Activated CD4-positive, alpha-beta memory T cell treated with anti-CD3 and anti-CD28 coated beads, Interleukin-2, amount 10 ng/mL, durations not matched to agents 7 days and 5 days (primary cell): ENCODE measurements around the gene PRRC2B. TPM values are rescaled to one million over a fixed set of nuclear protein-coding genes. Genes with fewer than 3 reads are reported as not detected.
A peak's percentile ranks its signal among the peaks of the same experiment; 100 is the strongest.
"Not testable (repeated sequence)": the region's sequence is repeated elsewhere in the genome, so short reads cannot be mapped to it uniquely, and the experiment has no call there.

Experiments used
- CTCF ChIA-PET: fragments of 350-600 bp; sonication (Branson Sonifier 250); formaldehyde crosslinking; loops from one replicate; lab custom pipeline; 2021; ENCODE audit warnings: antibody characterized with exemption, inconsistent platforms; lab: Charles Lee
- POLR2A ChIA-PET: fragments of 350-600 bp; sonication (Branson Sonifier 250); formaldehyde crosslinking; loops from one replicate; lab custom pipeline; 2021; ENCODE audit warnings: antibody characterized with exemption; lab: Charles Lee
- DNase-seq: peaks from one replicate; pipeline ENCODE4 v3.0.0-alpha.2; 2020
- H3K27ac Mint-ChIP-seq: one replicate; pipeline ENCODE4 v1.8.0; 2021; ENCODE audit warnings: mild to moderate bottlenecking, mixed read lengths
- H3K27me3 Mint-ChIP-seq: one replicate; pipeline ENCODE4 v1.8.0; 2021; ENCODE audit warnings: mixed read lengths
- H3K36me3 Mint-ChIP-seq: one replicate; pipeline ENCODE4 v1.8.0; 2021; ENCODE audit warnings: low read depth, mixed read lengths
- H3K4me1 Mint-ChIP-seq: one replicate; pipeline ENCODE4 v1.8.0; 2021; ENCODE audit warnings: mixed read lengths
- H3K4me3 Mint-ChIP-seq: one replicate; pipeline ENCODE4 v1.8.0; 2021; ENCODE audit warnings: mild to moderate bottlenecking, mixed read lengths
- H3K9me3 Mint-ChIP-seq: one replicate; pipeline ENCODE4 v1.8.0; 2021; ENCODE audit warnings: mixed read lengths
- total RNA-seq, 2 experiments: library from RNA; stranded (reverse); gene quantifications; one replicate each; pipeline ENCODE4 v1.2.3, GENCODE V29; 2021

The PRRC2B gene
- total RNA-seq = 100 to 1,000 TPM; 178 to 190 TPM

DNA sequence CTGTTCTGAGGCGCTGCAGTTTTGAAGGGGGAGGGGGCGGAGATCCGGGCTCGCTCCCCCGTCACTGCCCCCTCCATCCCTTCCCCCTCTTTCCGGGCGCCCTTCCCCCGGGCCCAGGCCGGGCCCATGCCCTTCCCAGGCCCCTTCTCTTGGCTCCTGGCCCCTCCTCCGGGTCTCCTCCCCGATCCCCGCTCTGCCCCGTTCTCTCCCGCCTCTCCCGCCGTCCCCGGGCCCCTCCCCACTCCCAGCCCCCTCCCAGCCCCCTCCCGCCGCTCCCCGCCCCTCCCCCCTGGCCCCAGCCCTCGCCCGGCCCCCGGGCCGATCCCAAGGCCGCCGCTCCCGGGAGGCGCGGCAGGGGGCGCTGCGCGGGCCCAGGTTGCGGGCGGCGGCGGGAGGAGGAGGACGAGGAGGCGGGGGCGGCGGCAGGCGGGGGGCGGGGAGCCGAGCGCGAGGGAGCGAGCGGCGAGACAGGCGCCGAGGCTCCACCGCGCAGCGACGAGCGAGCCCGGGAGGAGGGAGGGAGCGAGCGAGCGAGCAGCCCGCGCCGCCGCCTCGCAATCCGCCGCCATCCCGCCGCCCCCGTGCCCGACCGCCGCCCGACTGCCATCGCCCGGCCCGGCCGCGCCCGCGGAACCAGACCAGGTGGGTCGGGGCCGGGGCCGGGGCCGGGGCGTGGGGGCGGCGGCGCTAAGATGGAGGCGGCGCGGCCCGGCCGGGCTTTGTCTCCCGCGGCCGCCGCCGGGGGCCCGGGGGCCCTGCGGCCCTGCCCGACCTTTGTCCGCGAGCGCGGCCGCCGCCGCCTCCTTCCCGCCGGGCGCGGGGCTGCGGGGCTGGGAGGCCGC lies at the start of gene PRRC2B:
Gene PRRC2B (plus strand): TSS at position 465 of the 842 bp plus-strand sequence. CDS start 36,059 bp downstream, outside the sequence.
- POLR2A ChIA-PET = interaction anchor here (1.6 kb wide), 1 partner anchor 21 kb away, joined by 7 read pairs; no protein-coding TSS in a partner anchor
- H3K36me3 Mint-ChIP-seq = peaks cover 12% of the 10 kb centered on the region
- peaks cover 48% of the 10 kb centered on the region for H3K4me1 Mint-ChIP-seq
- no peaks in the 10 kb centered on the region for H3K9me3 Mint-ChIP-seq
- peaks cover 7% of the 10 kb centered on the region for H3K27me3 Mint-ChIP-seq
- CTCF ChIA-PET = no interaction called here
- peak; percentile 87 for DNase-seq
- peak within 1 kb of the TSS; percentile 81 for H3K4me3 Mint-ChIP-seq
- H3K27ac Mint-ChIP-seq = peak within 1 kb of the TSS; percentile 92

GRCh38 chr9:131344931-131345535 lies 48.9 kb upstream of the PRRC2B start:
- Mint-ChIP-seq H3K27me3 (peaks cover 34% of the 10 kb centered on the region), H3K4me1 (peaks cover 12% of the 10 kb centered on the region)
- H3K9me3 Mint-ChIP-seq, DNase-seq, H3K4me3 Mint-ChIP-seq, H3K36me3 Mint-ChIP-seq, H3K27ac Mint-ChIP-seq, POLR2A ChIA-PET: not testable (repeated sequence)
- CTCF ChIA-PET = interaction anchor here (1.6 kb wide), 1 partner anchor 9 kb away, joined by 6 read pairs; no protein-coding TSS in a partner anchor

GRCh38 chr9:131346559-131346958 lies 47.3 kb upstream of the PRRC2B start:
- Mint-ChIP-seq H3K27me3 (peaks cover 20% of the 10 kb centered on the region), H3K36me3 (no peaks in the 10 kb centered on the region), H3K27ac (no peak overlapping the region), H3K4me3 (no peak overlapping the region), H3K9me3 (peaks cover 2% of the 10 kb centered on the region), H3K4me1 (peaks cover 16% of the 10 kb centered on the region)
- no peak for DNase-seq
- CTCF ChIA-PET = interaction anchor here (0.6 to 1.3 kb wide), 2 partner anchors 9 to 10 kb away, joined by 3 to 4 read pairs; no protein-coding TSS in a partner anchor
- POLR2A ChIA-PET = no interaction called here

DNA sequence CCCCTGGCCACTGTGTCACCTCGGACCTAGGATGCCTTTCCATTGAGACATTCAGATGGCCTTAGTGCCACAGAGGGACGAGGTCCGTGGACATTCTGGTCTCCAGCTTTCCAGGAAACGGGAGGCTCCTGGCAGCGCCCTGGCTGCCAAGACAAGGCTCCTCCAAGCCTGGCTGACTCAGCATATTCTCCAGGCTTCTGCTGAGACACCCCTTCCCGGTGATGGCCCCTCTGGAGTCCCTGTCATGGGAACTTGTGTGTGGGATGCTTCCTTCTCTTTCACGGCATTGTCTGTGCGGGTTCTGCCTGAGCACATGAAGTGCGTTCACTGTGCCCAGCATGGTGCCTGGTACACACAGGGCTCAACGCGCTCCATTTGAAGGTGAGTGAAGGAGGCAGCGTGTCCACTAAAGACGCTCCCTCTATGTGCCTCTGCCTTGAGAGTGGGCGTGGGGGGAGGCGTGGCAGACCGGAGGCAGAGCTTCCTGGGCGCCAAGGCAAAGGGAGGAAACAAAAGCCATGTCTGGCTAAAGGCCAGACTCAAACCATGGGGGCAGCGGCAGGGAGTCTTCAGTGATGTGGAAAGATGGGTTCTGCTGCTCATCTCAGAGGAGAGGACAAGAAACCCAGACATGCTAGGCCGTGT lies 46.4 kb upstream of the PRRC2B start:
- ChIA-PET POLR2A (no interaction called here), CTCF (interaction anchor here (0.6 to 1.3 kb wide), 2 partner anchors 10 to 11 kb away, joined by 3 to 4 read pairs; no protein-coding TSS in a partner anchor)
- Mint-ChIP-seq H3K27me3 (peaks cover 15% of the 10 kb centered on the region), H3K27ac (no peak overlapping the region), H3K4me1 (peaks cover 16% of the 10 kb centered on the region), H3K9me3 (peaks cover 2% of the 10 kb centered on the region), H3K4me3 (no peak overlapping the region), H3K36me3 (no peaks in the 10 kb centered on the region)
- no peak for DNase-seq

DNA sequence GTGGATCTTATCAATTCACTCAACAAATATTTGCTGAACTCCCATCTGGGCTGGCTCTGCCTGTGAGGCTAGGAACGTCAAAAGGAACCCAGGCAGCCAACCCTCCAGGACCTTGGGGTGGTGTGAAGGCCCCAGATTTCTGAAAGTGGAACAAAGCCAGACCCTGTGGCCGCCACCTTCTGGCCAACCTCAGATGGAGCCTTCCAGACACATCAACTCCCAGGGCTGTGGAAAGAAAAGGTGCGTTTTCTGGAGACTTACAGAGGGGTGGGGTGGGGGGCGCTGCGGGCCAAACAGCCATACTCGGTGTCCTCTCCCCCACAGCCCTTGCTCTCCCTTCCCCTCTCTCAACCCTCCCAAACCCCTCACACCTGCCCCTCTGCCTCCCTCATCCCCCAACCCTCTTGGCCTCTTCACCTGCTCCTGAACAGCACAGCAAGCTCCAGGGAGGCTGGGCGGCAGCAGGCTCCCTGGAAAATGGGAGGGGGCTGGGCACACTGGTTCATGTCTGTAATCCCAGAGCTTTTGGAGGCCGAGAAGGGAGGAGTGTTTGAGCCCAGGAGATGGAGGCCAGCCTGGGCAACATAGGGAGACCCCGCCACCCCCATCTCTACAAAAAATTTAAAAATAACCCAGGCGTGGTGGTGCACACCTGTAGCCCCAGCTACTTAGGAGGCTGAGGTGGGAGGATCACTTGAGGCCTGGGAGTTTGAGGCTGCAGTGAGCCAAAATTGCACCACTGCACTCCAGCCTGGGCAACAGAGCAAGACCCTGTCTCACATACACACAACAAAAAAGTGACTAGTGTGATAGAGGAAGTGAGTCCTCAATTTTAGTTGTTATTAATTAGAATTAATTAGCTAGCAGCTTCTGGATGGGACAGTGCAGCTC lies 45.0 kb upstream of the PRRC2B start:
- H3K9me3 Mint-ChIP-seq = peaks cover 2% of the 10 kb centered on the region
- POLR2A ChIA-PET = interaction anchor here (0.7 to 2.6 kb wide), 4 partner anchors 24 to 151 kb away, joined by 3 to 17 read pairs (median 6); no protein-coding TSS in a partner anchor

DNA sequence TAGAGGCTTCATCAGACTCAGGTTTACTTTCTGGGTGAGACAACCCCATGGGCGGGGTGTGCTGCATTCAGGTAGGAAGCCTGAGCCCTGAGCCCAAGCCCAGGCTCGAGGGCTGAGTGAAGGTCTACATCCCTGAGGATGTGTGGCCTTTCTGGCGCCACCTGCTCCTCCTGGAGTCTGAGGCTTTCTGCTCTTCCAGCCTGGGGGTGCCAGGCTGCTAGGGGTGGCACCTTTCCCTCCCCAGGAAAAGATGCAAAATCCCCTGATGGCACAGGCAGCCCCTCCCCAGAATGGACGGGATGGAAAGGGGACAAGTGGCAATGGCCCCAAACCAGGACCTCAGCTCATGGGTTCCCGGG lies 44.4 kb upstream of the PRRC2B start:
- ChIA-PET POLR2A (interaction anchor here (0.7 to 2.6 kb wide), 4 partner anchors 23 to 151 kb away, joined by 3 to 17 read pairs (median 6); no protein-coding TSS in a partner anchor), CTCF (interaction anchor here (0.8 to 3.4 kb wide), 31 partner anchors 9 to 398 kb away, joined by 3 to 21 read pairs (median 5); no protein-coding TSS in a partner anchor)
- H3K9me3 Mint-ChIP-seq = peaks cover 2% of the 10 kb centered on the region
- H3K4me3 Mint-ChIP-seq = no peak overlapping the region
- H3K27me3 Mint-ChIP-seq = no peaks in the 10 kb centered on the region
- H3K4me1 Mint-ChIP-seq = peaks cover 16% of the 10 kb centered on the region
- DNase-seq = no peak
- no peak overlapping the region for H3K27ac Mint-ChIP-seq
- H3K36me3 Mint-ChIP-seq = no peaks in the 10 kb centered on the region

More for the DNA sequence above, 45.0 kb upstream of the PRRC2B start:
- CTCF ChIA-PET = interaction anchor here (0.8 to 3.4 kb wide), 26 partner anchors 10 to 398 kb away, joined by 3 to 21 read pairs (median 6); no protein-coding TSS in a partner anchor
- H3K27ac Mint-ChIP-seq = no peak overlapping the region
- H3K36me3 Mint-ChIP-seq = no peaks in the 10 kb centered on the region
- H3K4me1 Mint-ChIP-seq = peaks cover 16% of the 10 kb centered on the region
- no peak for DNase-seq
- H3K4me3 Mint-ChIP-seq = no peak overlapping the region
- peaks cover 3% of the 10 kb centered on the region for H3K27me3 Mint-ChIP-seq

DNA sequence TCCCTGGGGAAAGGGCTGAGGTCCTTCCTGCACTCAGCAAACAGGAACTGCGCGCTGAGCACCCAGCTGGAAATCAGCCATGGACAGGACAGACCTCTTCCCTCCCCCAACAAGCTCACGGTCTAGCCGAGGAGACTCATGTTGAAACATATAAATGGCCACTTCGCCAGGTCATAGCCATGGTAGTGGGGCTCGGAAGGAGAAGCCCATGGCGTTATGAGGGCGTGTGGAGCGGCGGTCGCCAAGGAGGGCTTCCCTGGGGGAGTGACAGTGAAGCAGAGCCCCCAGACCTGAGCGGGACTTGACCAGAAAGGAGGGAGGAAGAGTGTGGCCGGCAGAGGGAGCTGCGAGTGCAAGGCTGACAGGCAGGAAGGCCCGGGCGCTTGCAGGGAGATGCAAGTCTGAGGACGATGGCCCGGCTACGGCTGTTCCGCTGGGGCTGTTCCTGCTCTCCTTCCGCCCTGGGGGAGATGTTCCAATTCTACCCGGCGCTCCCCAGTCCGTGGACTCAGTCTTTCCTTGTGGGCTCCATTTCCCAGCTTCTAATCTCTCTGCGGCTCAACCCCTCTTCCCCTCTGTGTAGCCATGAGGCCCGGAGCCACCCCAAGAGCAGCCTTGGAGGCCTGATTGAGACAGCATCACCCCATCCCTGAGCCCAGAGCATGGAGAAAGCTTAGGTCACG lies 43.9 kb upstream of the PRRC2B start:
- Mint-ChIP-seq H3K36me3 (no peaks in the 10 kb centered on the region), H3K27ac (peak overlapping the region; percentile 38), H3K4me1 (peaks cover 15% of the 10 kb centered on the region), H3K27me3 (no peaks in the 10 kb centered on the region), H3K9me3 (peaks cover 2% of the 10 kb centered on the region), H3K4me3 (no peak overlapping the region)
- POLR2A ChIA-PET = interaction anchor here (0.7 to 2.6 kb wide), 4 partner anchors 23 to 150 kb away, joined by 3 to 17 read pairs (median 6); no protein-coding TSS in a partner anchor
- DNase-seq = peak; percentile 88
- CTCF ChIA-PET = interaction anchor here (0.7 to 3.4 kb wide), 36 partner anchors 8 to 399 kb away, joined by 3 to 21 read pairs (median 4); no protein-coding TSS in a partner anchor

- H3K9me3 Mint-ChIP-seq, H3K27ac Mint-ChIP-seq, H3K4me1 Mint-ChIP-seq, H3K36me3 Mint-ChIP-seq, H3K4me3 Mint-ChIP-seq, POLR2A ChIA-PET, H3K27me3 Mint-ChIP-seq, CTCF ChIA-PET, DNase-seq: not testable (repeated sequence)
Measured at GRCh38 chr9:131356479-131356878, 37.4 kb upstream of the PRRC2B start.

DNA sequence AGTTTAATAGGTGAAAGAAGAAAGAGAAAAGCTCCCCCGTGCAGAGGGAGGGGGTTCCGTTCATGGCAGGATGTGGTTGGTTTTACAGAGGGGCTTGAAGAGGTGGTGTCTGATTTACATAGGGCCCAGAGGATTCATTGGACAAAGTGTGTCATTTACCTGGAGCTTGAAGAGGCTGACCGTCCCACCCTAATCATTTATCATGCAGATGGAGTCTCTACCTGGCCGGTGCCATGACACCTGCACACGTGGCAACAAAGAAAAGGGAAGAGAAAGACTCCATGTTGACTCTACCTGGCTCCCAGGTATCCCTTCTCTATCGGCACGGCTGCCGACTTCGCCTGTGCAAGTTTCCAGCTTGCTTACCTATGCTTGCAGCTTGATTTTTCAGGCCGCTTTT lies 35.3 kb upstream of the PRRC2B start:
- Mint-ChIP-seq H3K36me3 (no peaks in the 10 kb centered on the region), H3K9me3 (no peaks in the 10 kb centered on the region), H3K4me3 (no peak overlapping the region), H3K4me1 (peaks cover 9% of the 10 kb centered on the region), H3K27me3 (no peaks in the 10 kb centered on the region), H3K27ac (no peak overlapping the region)
- no peak for DNase-seq
- ChIA-PET POLR2A (interaction anchor here (1.4 kb wide), 1 partner anchor 14 kb away, joined by 4 read pairs; no protein-coding TSS in a partner anchor), CTCF (interaction anchor here (1.1 kb wide), 1 partner anchor 9 kb away, joined by 6 read pairs; no protein-coding TSS in a partner anchor)

- CTCF ChIA-PET = interaction anchor here (0.7 to 1.2 kb wide), 3 partner anchors 10 to 1838 kb away, joined by 3 to 5 read pairs (median 3); no protein-coding TSS in a partner anchor
- Mint-ChIP-seq H3K4me3 (no peak overlapping the region), H3K4me1 (peaks cover 9% of the 10 kb centered on the region), H3K9me3 (no peaks in the 10 kb centered on the region), H3K36me3 (no peaks in the 10 kb centered on the region), H3K27me3 (no peaks in the 10 kb centered on the region), H3K27ac (no peak overlapping the region)
- no peak for DNase-seq
- POLR2A ChIA-PET = interaction anchor here (1.1 kb wide), 1 partner anchor 12 kb away, joined by 3 read pairs; no protein-coding TSS in a partner anchor
Measured at GRCh38 chr9:131361202-131361833, 32.6 kb upstream of the PRRC2B start.

GRCh38 chr9:131365546-131365945 lies 28.3 kb upstream of the PRRC2B start:
- Mint-ChIP-seq H3K27ac (no peak overlapping the region), H3K4me1 (peaks cover 7% of the 10 kb centered on the region), H3K36me3 (no peaks in the 10 kb centered on the region), H3K27me3 (no peaks in the 10 kb centered on the region), H3K4me3 (no peak overlapping the region), H3K9me3 (no peaks in the 10 kb centered on the region)
- ChIA-PET POLR2A (no interaction called here), CTCF (no interaction called here)
- no peak for DNase-seq
